Suprapubic skin (tissue), 3 donors: ENCODE results near the gene NRCAM.

Source experiments
- POLR2AphosphoS5 ChIP-seq, 3 donors: sonication (generic); formaldehyde crosslinking; IDR thresholded peaks; one replicate each; pipeline ENCODE4 v1.6.1; 2017; ENCODE audit warnings: antibody characterized with exemption in 3 of 3
- TF ChIP-seq, protein P1 (sequence below), 2 donors: fragments of 200-600 bp in 1 of 2; fragments of 450-650 bp in 1 of 2; sonication (generic) in 1 of 2; IDR thresholded peaks; one replicate each; pipeline ENCODE4 v1.5.1; 2016 to 2019; ENCODE audit warnings: antibody characterized with exemption in 2 of 2, mild to moderate bottlenecking in 1 of 2, moderate library complexity in 1 of 2

DNA sequence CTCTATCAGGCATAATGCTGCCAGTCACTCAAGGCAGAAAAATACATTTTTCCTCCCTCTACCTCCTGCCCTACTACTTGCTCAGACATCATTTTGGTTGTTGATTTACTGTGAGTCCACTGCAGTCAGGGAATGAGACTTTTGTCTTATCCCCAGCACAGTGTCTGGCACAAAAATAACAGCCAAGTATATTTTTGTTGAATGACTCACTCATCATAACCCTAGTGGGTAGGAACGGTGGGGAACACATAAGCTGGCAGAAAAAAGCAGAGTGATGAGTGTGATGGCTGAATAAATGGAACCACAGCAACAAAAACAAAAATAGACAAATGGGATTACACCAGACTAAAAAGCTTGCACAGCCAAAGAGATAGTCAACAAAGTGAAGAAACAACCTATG lies 260.2 kb downstream of the NRCAM start:
- TF ChIP-seq, protein P1, sequence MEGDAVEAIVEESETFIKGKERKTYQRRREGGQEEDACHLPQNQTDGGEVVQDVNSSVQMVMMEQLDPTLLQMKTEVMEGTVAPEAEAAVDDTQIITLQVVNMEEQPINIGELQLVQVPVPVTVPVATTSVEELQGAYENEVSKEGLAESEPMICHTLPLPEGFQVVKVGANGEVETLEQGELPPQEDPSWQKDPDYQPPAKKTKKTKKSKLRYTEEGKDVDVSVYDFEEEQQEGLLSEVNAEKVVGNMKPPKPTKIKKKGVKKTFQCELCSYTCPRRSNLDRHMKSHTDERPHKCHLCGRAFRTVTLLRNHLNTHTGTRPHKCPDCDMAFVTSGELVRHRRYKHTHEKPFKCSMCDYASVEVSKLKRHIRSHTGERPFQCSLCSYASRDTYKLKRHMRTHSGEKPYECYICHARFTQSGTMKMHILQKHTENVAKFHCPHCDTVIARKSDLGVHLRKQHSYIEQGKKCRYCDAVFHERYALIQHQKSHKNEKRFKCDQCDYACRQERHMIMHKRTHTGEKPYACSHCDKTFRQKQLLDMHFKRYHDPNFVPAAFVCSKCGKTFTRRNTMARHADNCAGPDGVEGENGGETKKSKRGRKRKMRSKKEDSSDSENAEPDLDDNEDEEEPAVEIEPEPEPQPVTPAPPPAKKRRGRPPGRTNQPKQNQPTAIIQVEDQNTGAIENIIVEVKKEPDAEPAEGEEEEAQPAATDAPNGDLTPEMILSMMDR (IDR thresholded peaks at IDR 0.05) = no peak
- no peak for TF ChIP-seq POLR2AphosphoS5 (IDR thresholded peaks at IDR 0.05)
